ENCODE measurements around the gene ACTL6A. TPM values are rescaled to one million over a fixed set of nuclear protein-coding genes. Genes with fewer than 3 reads are reported as not detected.

The ACTL6A gene
- total RNA-seq, 2 experiments from 2014 or later, result 92.9 to 126 TPM

- ChIA-PET POLR2A (interaction anchor here (0.6 to 1.2 kb wide), 2 partner anchors 112 to 146 kb away, joined by 3 to 6 read pairs; no protein-coding TSS in a partner anchor), CTCF (ENCODE audit: unreplicated experiment) (no interaction called here)
- DNase-seq (ENCODE audit: low spot score), result peak; percentile 77
- no peak overlapping the region for H3K27ac ChIP-seq (ENCODE audit: low read depth, low read length, poor library complexity, severe bottlenecking)
- H3K36me3 ChIP-seq (ENCODE audit: insufficient read depth, low read length), result no peaks in the 10 kb centered on the region
- H2AFZ ChIP-seq (ENCODE audit: low read length), result peak overlapping the region; percentile 25; the same call in 1 of the 2 replicates
- no peaks in the 10 kb centered on the region for H3K9me3 ChIP-seq (ENCODE audit: low read length)
- TF ChIP-seq CTCF (conservative IDR thresholded peaks at IDR 0.05; ENCODE audit: low read length) (peak; percentile 97), EZH2phosphoT487 (IDR thresholded peaks at IDR 0.05; ENCODE audit: borderline replicate concordance, low read depth, low read length) (no peak)
- H3K9me2 ChIP-seq (ENCODE audit: insufficient read depth, low read length), result no peaks in the 10 kb centered on the region
- no peak overlapping the region for H3K4me2 ChIP-seq (ENCODE audit: low read length)
- H4K20me1 ChIP-seq (ENCODE audit: insufficient read depth, low read length), result peaks cover 4% of the 10 kb centered on the region; the same call in 1 of the 2 replicates
- H3K79me2 ChIP-seq (ENCODE audit: insufficient read depth, low read depth, low read length), result peaks cover 7% of the 10 kb centered on the region
- no TSS peak for BruUV-seq (replicated peaks)
- peaks cover 13% of the 10 kb centered on the region for H3K4me1 ChIP-seq (ENCODE audit: insufficient read depth, low read length, poor library complexity, severe bottlenecking)
- no peak overlapping the region for H3K4me3 ChIP-seq (ENCODE audit: low read depth, low read length, poor library complexity, severe bottlenecking)
- intact Hi-C loops (cut with micrococcal nuclease; ENCODE audit: unreplicated experiment), result loop anchor here (1.0 to 2.0 kb wide), 5 partner anchors 113 to 544 kb away; no protein-coding TSS in a partner anchor
Observed at GRCh38 chr3:179558742-179559364, 3.9 kb upstream of the ACTL6A start.

GRCh38 chr3:179560791-179561190, 1.9 kb upstream of the ACTL6A start:
- BruUV-seq (replicated peaks), result no TSS peak

More at GRCh38 chr3:179560791-179561190, 1.9 kb upstream of the ACTL6A start:
- Histone ChIP-seq H3K4me3 (ENCODE audit: low read depth, low read length, poor library complexity, severe bottlenecking) (no peak overlapping the region), H3K9me3 (ENCODE audit: low read length) (no peaks in the 10 kb centered on the region), H3K27ac (ENCODE audit: low read depth, low read length, poor library complexity, severe bottlenecking) (no peak overlapping the region), H3K79me2 (ENCODE audit: insufficient read depth, low read depth, low read length) (peaks cover 26% of the 10 kb centered on the region), H4K20me1 (ENCODE audit: insufficient read depth, low read length) (peaks cover 15% of the 10 kb centered on the region; the same call in 1 of the 2 replicates), H3K9me2 (ENCODE audit: insufficient read depth, low read length) (no peaks in the 10 kb centered on the region), H3K4me1 (ENCODE audit: insufficient read depth, low read length, poor library complexity, severe bottlenecking) (peaks cover 29% of the 10 kb centered on the region), H3K36me3 (ENCODE audit: insufficient read depth, low read length) (no peaks in the 10 kb centered on the region), H2AFZ (ENCODE audit: low read length) (no peak overlapping the region), H3K4me2 (ENCODE audit: low read length) (no peak overlapping the region)
- CTCF ChIA-PET (ENCODE audit: unreplicated experiment), result interaction anchor here (0.6 to 1.1 kb wide), 3 partner anchors 15 to 239 kb away, joined by 3 read pairs; no protein-coding TSS in a partner anchor
- POLR2A ChIA-PET, result interaction anchor here (0.6 to 2.9 kb wide), 25 partner anchors 9 to 1500 kb away, joined by 3 to 15 read pairs (median 5); no protein-coding TSS in a partner anchor
- DNase-seq (ENCODE audit: low spot score), result no peak
- intact Hi-C loops (cut with micrococcal nuclease; ENCODE audit: unreplicated experiment), result loop anchor here (5.0 kb wide), 2 partner anchors 93 to 488 kb away; partner anchors contain the start of gene ZMAT3
- TF ChIP-seq CTCF (conservative IDR thresholded peaks at IDR 0.05; ENCODE audit: low read length) (no peak), EZH2phosphoT487 (IDR thresholded peaks at IDR 0.05; ENCODE audit: borderline replicate concordance, low read depth, low read length) (no peak)
